CD4-positive, alpha-beta memory T cell (primary cell): Measurements from ENCODE around the gene MEF2D. TPM values are rescaled to one million over a fixed set of nuclear protein-coding genes. Genes with fewer than 3 reads are reported as not detected.

ENCODE experiments used
- CTCF ChIA-PET: fragments of 350-600 bp; sonication (Branson Sonifier 250); formaldehyde crosslinking; loops from one replicate; lab custom pipeline; 2021; ENCODE audit warnings: inconsistent platforms; ENCODE audit not compliant: partially characterized antibody; lab: Charles Lee
- POLR2A ChIA-PET: fragments of 350-600 bp; sonication (Branson Sonifier 250); formaldehyde crosslinking; loops from one replicate; lab custom pipeline; 2021; ENCODE audit not compliant: partially characterized antibody; lab: Charles Lee
- DNase-seq, 5 donors: peaks; one replicate each; pipeline versions ENCODE4 v3.0.0 to v3.0.0-alpha.2; 2020 to 2022; ENCODE audit warnings: mixed read lengths in 1 of 5
- H3K27ac ChIP-seq: one replicate; pipeline ENCODE4 v1.7.0; 2013; ENCODE audit warnings: low read depth, low read length
- H3K27me3 ChIP-seq: 2 replicates; pipeline ENCODE4 v1.7.0; 2013; ENCODE audit warnings: mild to moderate bottlenecking, low read length, moderate library complexity; ENCODE audit not compliant: insufficient read depth
- H3K36me3 ChIP-seq: 2 replicates; pipeline ENCODE4 v1.7.0; 2013; ENCODE audit warnings: mild to moderate bottlenecking, low read length, moderate library complexity; ENCODE audit not compliant: insufficient read depth
- H3K4me1 ChIP-seq: 2 replicates; pipeline ENCODE4 v1.7.0; 2013; ENCODE audit warnings: mild to moderate bottlenecking, low read length, moderate library complexity; ENCODE audit not compliant: insufficient read depth
- H3K4me3 ChIP-seq, 2 donors: one replicate each; pipeline ENCODE4 v1.7.0; 2013; ENCODE audit warnings: low read length in 2 of 2, mild to moderate bottlenecking in 1 of 2
- H3K9me3 ChIP-seq, 2 donors: one replicate each; pipeline ENCODE4 v1.7.0; 2013; ENCODE audit warnings: low read length in 2 of 2, control low read depth in 1 of 2; ENCODE audit not compliant: control insufficient read depth in 1 of 2
- H3K27ac Mint-ChIP-seq, 7 donors: one replicate each; pipeline ENCODE4 v1.8.0; 2020 to 2021; ENCODE audit warnings: mixed read lengths in 7 of 7, mild to moderate bottlenecking in 6 of 7, inconsistent platforms in 3 of 7, moderate library complexity in 3 of 7
- H3K27me3 Mint-ChIP-seq, 2 donors: one replicate each; pipeline ENCODE4 v1.8.0; 2020 to 2021; ENCODE audit warnings: mixed read lengths in 2 of 2
- H3K36me3 Mint-ChIP-seq, 2 donors: one replicate each; pipeline ENCODE4 v1.8.0; 2020 to 2021; ENCODE audit warnings: mixed read lengths in 2 of 2, inconsistent platforms in 1 of 2, mild to moderate bottlenecking in 1 of 2
- H3K4me1 Mint-ChIP-seq, 4 donors: one replicate each; pipeline ENCODE4 v1.8.0; 2020 to 2021; ENCODE audit warnings: mixed read lengths in 4 of 4, mild to moderate bottlenecking in 1 of 4
- H3K4me3 Mint-ChIP-seq, 8 donors: one replicate each; pipeline ENCODE4 v1.8.0; 2020 to 2021; ENCODE audit warnings: mixed read lengths in 8 of 8, mild to moderate bottlenecking in 7 of 8, moderate library complexity in 6 of 8, inconsistent platforms in 3 of 8
- H3K9me3 Mint-ChIP-seq, 8 donors: one replicate each; pipeline ENCODE4 v1.8.0; 2020 to 2021; ENCODE audit warnings: mixed read lengths in 8 of 8, mild to moderate bottlenecking in 5 of 8, inconsistent platforms in 3 of 8, moderate library complexity in 1 of 8
- intact Hi-C: fragments of 100-400 bp; cut with micrococcal nuclease; formaldehyde crosslinking; loops from one replicate; pipeline ENCODE4 v1.15.1; 2023
- polyA plus RNA-seq, 2 donors: library from polyadenylated mRNA; unstranded; fragments of 300-500 nt; fragmentation: Illumina TruSeq; gene quantifications; one replicate each; pipeline ENCODE4 v1.2.3, GENCODE V29; 2021
- total RNA-seq, 2 experiments: library from RNA; stranded (reverse); gene quantifications; one replicate each; pipeline ENCODE4 v1.2.3, GENCODE V29; 2021

MEF2D gene
- total and polyA plus RNA-seq, 4 experiments from 2014 or later = 4.2 to 69.6 (median 39.4) TPM

- H3K27ac ChIP-seq = no peak overlapping the region
- no peaks in the 10 kb centered on the region for H3K9me3 ChIP-seq
- Mint-ChIP-seq H3K9me3 (no peaks in the 10 kb centered on the region), H3K36me3 (peaks cover 35 to 80% of the 10 kb centered on the region in 2 donors), H3K27ac (no peak overlapping the region), H3K4me3 (no peak overlapping the region), H3K27me3 (no peaks in the 10 kb centered on the region), H3K4me1 (peaks cover 5 to 7% (median 5%) of the 10 kb centered on the region in 4 donors)
- H3K27me3 ChIP-seq = no peaks in the 10 kb centered on the region
- no peaks in the 10 kb centered on the region for H3K4me1 ChIP-seq
- intact Hi-C loops = no loop called here
- POLR2A ChIA-PET = interaction anchor here (1.0 to 1.5 kb wide), 3 partner anchors 13 to 34 kb away, joined by 3 to 4 read pairs (median 3); partner anchors contain the start of gene MEF2D
- CTCF ChIA-PET = interaction anchor here (2.5 kb wide), 2 partner anchors 10 to 13 kb away, joined by 8 to 11 read pairs; no protein-coding TSS in a partner anchor
- no peak overlapping the region for H3K4me3 ChIP-seq
- peaks cover 70% of the 10 kb centered on the region for H3K36me3 ChIP-seq
- DNase-seq = no peak
These were observed 30.1 kb downstream of the MEF2D start for GRCh38 chr1:156470473-156470872.

- intact Hi-C loops = no loop called here
- Mint-ChIP-seq H3K4me1 (peaks cover 5 to 16% (median 11%) of the 10 kb centered on the region in 4 donors), H3K9me3 (no peaks in the 10 kb centered on the region), H3K27ac (peak overlapping the region in 5 of 7 donors; percentile 16 to 80 (median 73)), H3K36me3 (peaks cover 34 to 77% of the 10 kb centered on the region in 2 donors), H3K4me3 (no peak overlapping the region), H3K27me3 (no peaks in the 10 kb centered on the region)
- POLR2A ChIA-PET = interaction anchor here (0.8 kb wide), 1 partner anchor 36 kb away, joined by 4 read pairs; no protein-coding TSS in a partner anchor
- H3K4me3 ChIP-seq = no peak overlapping the region
- H3K27me3 ChIP-seq = no peaks in the 10 kb centered on the region
- peaks cover 64% of the 10 kb centered on the region for H3K36me3 ChIP-seq
- H3K4me1 ChIP-seq = peaks cover 12% of the 10 kb centered on the region
- H3K9me3 ChIP-seq = no peaks in the 10 kb centered on the region
- H3K27ac ChIP-seq = no peak overlapping the region
- CTCF ChIA-PET = interaction anchor here (0.7 to 2.5 kb wide), 4 partner anchors 9 to 23 kb away, joined by 3 to 8 read pairs (median 4); no protein-coding TSS in a partner anchor
- DNase-seq = no peak
These were observed 31.8 kb downstream of the MEF2D start for GRCh38 chr1:156468693-156469345.

GRCh38 chr1:156467906-156468305, 32.7 kb downstream of the MEF2D start:
- no peak overlapping the region for H3K27ac ChIP-seq
- no peak for DNase-seq
- no peak overlapping the region for H3K27ac Mint-ChIP-seq
- POLR2A ChIA-PET = no interaction called here
- CTCF ChIA-PET = interaction anchor here (1.4 kb wide), 1 partner anchor 13 kb away, joined by 3 read pairs; no protein-coding TSS in a partner anchor
- H3K4me1 ChIP-seq = peaks cover 14% of the 10 kb centered on the region
- peaks cover 11 to 16% (median 11%) of the 10 kb centered on the region in 4 donors for H3K4me1 Mint-ChIP-seq
- no peaks in the 10 kb centered on the region for H3K27me3 ChIP-seq
- no peak overlapping the region for H3K4me3 Mint-ChIP-seq
- no peaks in the 10 kb centered on the region for H3K27me3 Mint-ChIP-seq
- peaks cover 56% of the 10 kb centered on the region for H3K36me3 ChIP-seq
- no peaks in the 10 kb centered on the region for H3K9me3 ChIP-seq
- intact Hi-C loops = no loop called here
- H3K9me3 Mint-ChIP-seq = no peaks in the 10 kb centered on the region
- no peak overlapping the region for H3K4me3 ChIP-seq
- H3K36me3 Mint-ChIP-seq = peaks cover 25 to 73% of the 10 kb centered on the region in 2 donors

- no peaks in the 10 kb centered on the region for H3K27me3 ChIP-seq
- Mint-ChIP-seq H3K27ac (no peak overlapping the region), H3K27me3 (no peaks in the 10 kb centered on the region), H3K36me3 (peaks cover 25 to 71% of the 10 kb centered on the region in 2 donors), H3K4me3 (no peak overlapping the region), H3K9me3 (no peaks in the 10 kb centered on the region), H3K4me1 (peaks cover 11 to 16% (median 11%) of the 10 kb centered on the region in 4 donors)
- DNase-seq = no peak
- intact Hi-C loops = no loop called here
- H3K36me3 ChIP-seq = peaks cover 56% of the 10 kb centered on the region
- ChIA-PET CTCF (interaction anchor here (1.4 kb wide), 1 partner anchor 13 kb away, joined by 3 read pairs; no protein-coding TSS in a partner anchor), POLR2A (no interaction called here)
- H3K9me3 ChIP-seq = no peaks in the 10 kb centered on the region
- no peak overlapping the region for H3K27ac ChIP-seq
- H3K4me3 ChIP-seq = no peak overlapping the region
- H3K4me1 ChIP-seq = peaks cover 14% of the 10 kb centered on the region
These were observed 33.2 kb downstream of the MEF2D start for GRCh38 chr1:156467385-156467784.

GRCh38 chr1:156465747-156466365, 34.7 kb downstream of the MEF2D start:
- intact Hi-C loops = no loop called here
- H3K4me1 ChIP-seq = peaks cover 14% of the 10 kb centered on the region
- no peak for DNase-seq
- H3K36me3 ChIP-seq = peaks cover 43% of the 10 kb centered on the region
- no peak overlapping the region for H3K27ac ChIP-seq
- H3K27ac Mint-ChIP-seq = peak overlapping the region in 6 of 7 donors; percentile 14 to 88 (median 71)
- peaks cover 11 to 17% (median 14%) of the 10 kb centered on the region in 4 donors for H3K4me1 Mint-ChIP-seq
- no peak overlapping the region for H3K4me3 Mint-ChIP-seq
- no peaks in the 10 kb centered on the region for H3K27me3 ChIP-seq
- H3K9me3 ChIP-seq = no peaks in the 10 kb centered on the region
- H3K27me3 Mint-ChIP-seq = no peaks in the 10 kb centered on the region
- H3K36me3 Mint-ChIP-seq = peaks cover 25 to 65% of the 10 kb centered on the region in 2 donors
- POLR2A ChIA-PET = interaction anchor here (0.7 to 1.6 kb wide), 4 partner anchors 8 to 39 kb away, joined by 3 to 4 read pairs (median 3); no protein-coding TSS in a partner anchor
- H3K9me3 Mint-ChIP-seq = no peaks in the 10 kb centered on the region
- CTCF ChIA-PET = interaction anchor here (1.0 to 1.5 kb wide), 2 partner anchors 15 to 110 kb away, joined by 3 to 5 read pairs; no protein-coding TSS in a partner anchor
- no peak overlapping the region for H3K4me3 ChIP-seq

GRCh38 chr1:156464825-156465452, 35.6 kb downstream of the MEF2D start:
- no peaks in the 10 kb centered on the region for H3K27me3 Mint-ChIP-seq
- H3K4me3 Mint-ChIP-seq = no peak overlapping the region
- ChIA-PET CTCF (interaction anchor here (0.9 to 1.0 kb wide), 2 partner anchors 20 to 109 kb away, joined by 3 to 5 read pairs; no protein-coding TSS in a partner anchor), POLR2A (interaction anchor here (1.1 to 1.6 kb wide), 2 partner anchors 8 to 36 kb away, joined by 3 read pairs; no protein-coding TSS in a partner anchor)
- Histone ChIP-seq H3K4me1 (peaks cover 14% of the 10 kb centered on the region), H3K4me3 (no peak overlapping the region), H3K27ac (no peak overlapping the region), H3K27me3 (no peaks in the 10 kb centered on the region), H3K9me3 (no peaks in the 10 kb centered on the region), H3K36me3 (peaks cover 43% of the 10 kb centered on the region)
- H3K27ac Mint-ChIP-seq = peak overlapping the region in 4 of 7 donors; percentile 15 to 72 (median 63)
- no peak for DNase-seq
- intact Hi-C loops = no loop called here
- H3K4me1 Mint-ChIP-seq = peaks cover 11 to 17% (median 14%) of the 10 kb centered on the region in 4 donors
- peaks cover 23 to 57% of the 10 kb centered on the region in 2 donors for H3K36me3 Mint-ChIP-seq
- H3K9me3 Mint-ChIP-seq = no peaks in the 10 kb centered on the region
